Central memory CD8-positive, alpha-beta T cell (primary cell): Measurements from ENCODE around the gene AMBP.

Experiments
- ATAC-seq: fragments of 150-1000 bp; cut with Tn5 transposase; replicated peaks from 2 replicates; pipeline ENCODE4 v1.10.0; 2022; ENCODE audit warnings: mild to moderate bottlenecking, moderate FRiP score, moderate number of reproducible peaks; ENCODE audit not compliant: poor library complexity, severe bottlenecking; ENCODE audit errors: extremely low read depth
- DNase-seq, 2 donors: peaks; one replicate each; pipeline ENCODE4 v3.0.0; 2021; ENCODE audit warnings: low spot score in 2 of 2
- H3K27ac Mint-ChIP-seq: one replicate; pipeline ENCODE4 v1.8.0; 2022; ENCODE audit warnings: low read depth, mild to moderate bottlenecking, moderate library complexity, mixed read lengths
- H3K27me3 Mint-ChIP-seq: one replicate; pipeline ENCODE4 v1.8.0; 2022; ENCODE audit warnings: mixed read lengths
- H3K36me3 Mint-ChIP-seq: one replicate; pipeline ENCODE4 v1.8.0; 2022; ENCODE audit warnings: mild to moderate bottlenecking, moderate library complexity, mixed read lengths; ENCODE audit not compliant: insufficient read depth
- H3K4me1 Mint-ChIP-seq: one replicate; pipeline ENCODE4 v1.8.0; 2022; ENCODE audit warnings: mixed read lengths
- H3K4me3 Mint-ChIP-seq: one replicate; pipeline ENCODE4 v1.8.0; 2022; ENCODE audit warnings: mild to moderate bottlenecking, moderate library complexity, mixed read lengths
- H3K9me3 Mint-ChIP-seq: one replicate; pipeline ENCODE4 v1.8.0; 2022; ENCODE audit warnings: mixed read lengths

AMBP gene

GRCh38 chr9:114078021-114078780, at the start of gene AMBP:
AMBP (minus strand) TSS chr9:114078300; CDS start chr9:114078209, 91 bp downstream.
- H3K4me3 Mint-ChIP-seq = no peak within 1 kb of the TSS
- H3K4me1 Mint-ChIP-seq = no peaks in the 10 kb centered on the region
- ATAC-seq = no peak

GRCh38 chr9:114126247-114127060, 48.4 kb upstream of the AMBP start:
- ATAC-seq = no peak
- H3K4me1 Mint-ChIP-seq = no peaks in the 10 kb centered on the region

More at GRCh38 chr9:114078021-114078780, at the start of gene AMBP:
- no peaks in the 10 kb centered on the region for H3K9me3 Mint-ChIP-seq
- no peaks in the 10 kb centered on the region for H3K36me3 Mint-ChIP-seq
- H3K27me3 Mint-ChIP-seq = peaks cover 28% of the 10 kb centered on the region
- no peak within 1 kb of the TSS for H3K27ac Mint-ChIP-seq
- no peak for DNase-seq

GRCh38 chr9:114125476-114126013, 47.4 kb upstream of the AMBP start:
- Mint-ChIP-seq H3K9me3 (peaks cover 5% of the 10 kb centered on the region), H3K4me3 (no peak overlapping the region), H3K36me3 (no peaks in the 10 kb centered on the region), H3K4me1 (no peaks in the 10 kb centered on the region), H3K27ac (no peak overlapping the region), H3K27me3 (peaks cover 39% of the 10 kb centered on the region)
- DNase-seq = no peak
- no peak for ATAC-seq

More at GRCh38 chr9:114126247-114127060, 48.4 kb upstream of the AMBP start:
- Mint-ChIP-seq H3K4me3 (no peak overlapping the region), H3K27me3 (peaks cover 47% of the 10 kb centered on the region), H3K27ac (no peak overlapping the region), H3K36me3 (no peaks in the 10 kb centered on the region), H3K9me3 (peaks cover 5% of the 10 kb centered on the region)
- DNase-seq = no peak

GRCh38 chr9:114124666-114125475, 46.8 kb upstream of the AMBP start:
- Mint-ChIP-seq H3K27me3 (peaks cover 32% of the 10 kb centered on the region), H3K36me3 (no peaks in the 10 kb centered on the region), H3K4me3 (no peak overlapping the region), H3K27ac (no peak overlapping the region), H3K4me1 (no peaks in the 10 kb centered on the region), H3K9me3 (peaks cover 5% of the 10 kb centered on the region)
- ATAC-seq (no peak), DNase-seq (no peak)

GRCh38 chr9:114124138-114124537, 46.0 kb upstream of the AMBP start:
- no peaks in the 10 kb centered on the region for H3K4me1 Mint-ChIP-seq
- H3K9me3 Mint-ChIP-seq = peaks cover 5% of the 10 kb centered on the region
- ATAC-seq = no peak
- H3K4me3 Mint-ChIP-seq = no peak overlapping the region
- peaks cover 26% of the 10 kb centered on the region for H3K27me3 Mint-ChIP-seq
- no peak overlapping the region for H3K27ac Mint-ChIP-seq
- DNase-seq = no peak
- no peaks in the 10 kb centered on the region for H3K36me3 Mint-ChIP-seq

GRCh38 chr9:114123031-114123977, 45.2 kb upstream of the AMBP start:
- Mint-ChIP-seq H3K27me3 (peaks cover 26% of the 10 kb centered on the region), H3K9me3 (peaks cover 5% of the 10 kb centered on the region)

GRCh38 chr9:114122136-114123027, 44.3 kb upstream of the AMBP start:
- ATAC-seq = no peak
- DNase-seq = no peak
- Mint-ChIP-seq H3K27me3 (peaks cover 26% of the 10 kb centered on the region), H3K36me3 (peaks cover 2% of the 10 kb centered on the region), H3K27ac (no peak overlapping the region), H3K4me3 (no peak overlapping the region), H3K4me1 (no peaks in the 10 kb centered on the region), H3K9me3 (peaks cover 4% of the 10 kb centered on the region)

More at GRCh38 chr9:114123031-114123977, 45.2 kb upstream of the AMBP start:
- Mint-ChIP-seq H3K4me1 (no peaks in the 10 kb centered on the region), H3K4me3 (no peak overlapping the region), H3K27ac (no peak overlapping the region), H3K36me3 (peaks cover 2% of the 10 kb centered on the region)
- ATAC-seq = no peak
- DNase-seq = no peak

- H3K36me3 Mint-ChIP-seq = peaks cover 2% of the 10 kb centered on the region
- H3K27ac Mint-ChIP-seq = no peak overlapping the region
- H3K9me3 Mint-ChIP-seq = no peaks in the 10 kb centered on the region
- peaks cover 24% of the 10 kb centered on the region for H3K27me3 Mint-ChIP-seq
- H3K4me1 Mint-ChIP-seq = no peaks in the 10 kb centered on the region
- no peak overlapping the region for H3K4me3 Mint-ChIP-seq
- ATAC-seq (no peak), DNase-seq (no peak)
Observed at GRCh38 chr9:114121227-114122135, 43.4 kb upstream of the AMBP start.

- Mint-ChIP-seq H3K27me3 (peaks cover 24% of the 10 kb centered on the region), H3K36me3 (peaks cover 2% of the 10 kb centered on the region), H3K9me3 (no peaks in the 10 kb centered on the region), H3K4me1 (no peaks in the 10 kb centered on the region), H3K4me3 (no peak overlapping the region), H3K27ac (no peak overlapping the region)
- ATAC-seq (no peak), DNase-seq (no peak)
Observed at GRCh38 chr9:114120192-114121014, 42.3 kb upstream of the AMBP start.
